IPS-18a (cell line): ENCODE measurements around the gene DNAH3.
"Not testable (repeated sequence)": the region's sequence is repeated elsewhere in the genome, so short reads cannot be mapped to it uniquely, and the experiment has no call there.

Experiments
- H3K27ac ChIP-seq: one replicate; pipeline ENCODE4 v1.5.1; 2013; ENCODE audit warnings: low read length
- H3K27me3 ChIP-seq: one replicate; pipeline ENCODE4 v1.6.1; 2013; ENCODE audit warnings: mild to moderate bottlenecking, low read length; ENCODE audit not compliant: control insufficient read depth, insufficient read depth
- H3K36me3 ChIP-seq: one replicate; pipeline ENCODE4 v1.6.1; 2013; ENCODE audit warnings: low read depth, low read length; ENCODE audit not compliant: control insufficient read depth
- H3K4me1 ChIP-seq: one replicate; pipeline ENCODE4 v1.6.1; 2013; ENCODE audit warnings: low read depth, low read length; ENCODE audit not compliant: control insufficient read depth
- H3K4me3 ChIP-seq: one replicate; pipeline ENCODE4 v1.5.1; 2013; ENCODE audit warnings: low read length
- H3K9ac ChIP-seq: one replicate; pipeline ENCODE4 v1.6.1; 2013; ENCODE audit warnings: mild to moderate bottlenecking, low read length, moderate library complexity
- H3K9me3 ChIP-seq: one replicate; pipeline ENCODE4 v1.6.1; 2013; ENCODE audit warnings: low read depth, low read length; ENCODE audit not compliant: control insufficient read depth

DNAH3 gene

DNA sequence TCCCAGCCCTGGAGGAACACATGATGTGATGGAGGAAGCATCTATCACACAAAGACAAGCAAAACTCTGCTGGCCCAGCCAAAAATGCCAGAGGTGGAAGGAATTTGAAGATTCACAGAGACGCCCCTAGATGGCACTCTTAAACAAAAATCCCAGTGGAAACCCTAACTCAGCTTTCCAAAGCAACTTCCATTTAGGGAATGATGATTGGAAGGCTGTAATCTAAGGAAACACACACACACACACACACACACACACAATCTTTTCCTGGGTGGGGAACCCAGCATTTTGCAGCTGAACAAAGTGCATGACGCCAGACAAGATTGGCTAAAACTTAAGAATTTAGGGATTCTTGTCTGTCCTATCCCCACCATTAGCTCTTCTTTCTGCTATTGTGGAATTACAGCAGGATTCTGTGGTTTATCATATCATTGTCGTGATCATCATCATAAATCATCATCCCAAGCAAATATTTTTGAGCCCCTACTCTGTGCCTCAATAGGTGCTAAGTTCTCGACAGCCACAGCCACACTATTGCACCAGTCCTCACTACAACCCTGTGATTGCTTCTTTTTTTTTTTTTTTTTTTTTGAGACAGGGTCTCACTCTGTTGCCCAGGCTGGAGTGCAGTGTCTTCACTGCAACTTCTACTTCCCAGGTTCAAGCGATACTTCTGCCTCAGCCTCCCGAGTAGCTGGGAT, 6.3 kb upstream of the DNAH3 start:
- no peak overlapping the region for H3K9ac ChIP-seq
- H3K9me3 ChIP-seq = no peaks in the 10 kb centered on the region
- H3K4me1 ChIP-seq = peaks cover 10% of the 10 kb centered on the region
- peaks cover 10% of the 10 kb centered on the region for H3K36me3 ChIP-seq
- peaks cover 10% of the 10 kb centered on the region for H3K27me3 ChIP-seq
- no peak overlapping the region for H3K27ac ChIP-seq
- H3K4me3 ChIP-seq = no peak overlapping the region

DNA sequence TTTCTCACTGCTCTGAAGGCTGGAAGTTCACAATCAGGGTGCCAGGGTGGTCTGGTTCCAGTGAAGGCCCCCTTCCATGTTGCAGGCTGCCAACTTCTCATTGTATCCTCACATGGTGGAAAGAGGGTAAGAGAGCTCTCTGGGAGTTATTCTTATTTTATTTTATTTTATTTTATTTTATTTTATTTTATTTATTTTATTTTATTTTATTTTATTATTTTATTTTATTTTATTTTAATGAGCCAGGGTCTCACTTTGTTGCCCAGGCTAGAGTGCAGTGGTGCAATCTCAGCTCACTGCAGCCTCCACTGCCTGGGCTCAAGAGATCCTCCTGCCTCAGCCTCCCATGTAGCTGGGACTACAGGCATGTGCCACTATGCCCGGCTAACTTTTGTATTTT, 5.4 kb upstream of the DNAH3 start:
- not testable (repeated sequence) for H3K27ac ChIP-seq, H3K9me3 ChIP-seq

DNA sequence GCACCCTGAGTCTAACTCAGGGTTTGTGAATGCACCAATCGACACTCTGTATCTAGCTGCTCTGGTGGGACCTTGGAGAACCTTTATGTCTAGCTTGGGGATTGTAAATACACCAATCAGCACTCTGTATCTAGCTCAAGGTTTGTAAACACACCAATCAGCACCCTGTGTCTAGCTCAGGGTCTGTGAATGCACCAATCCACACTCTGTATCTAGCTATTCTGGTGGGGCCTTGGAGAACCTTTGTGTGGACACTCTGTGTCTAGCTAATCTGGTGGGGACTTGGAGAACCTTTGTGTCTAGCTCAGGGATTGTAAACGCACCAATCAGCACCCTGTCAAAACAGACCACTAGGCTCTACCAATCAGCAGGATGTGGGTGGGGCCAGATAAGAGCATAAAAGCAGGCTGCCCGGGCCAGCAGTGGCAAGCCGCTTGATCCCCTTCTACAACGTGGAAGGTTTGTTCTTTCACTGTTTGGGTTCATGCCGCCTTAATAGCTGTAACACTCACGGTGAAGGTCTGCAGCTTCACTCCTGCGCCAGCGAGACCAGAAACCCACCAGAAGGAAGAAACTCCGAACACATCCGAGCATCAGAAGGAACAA, 2.6 kb upstream of the DNAH3 start:
- not testable (repeated sequence) for H3K27ac ChIP-seq, H3K4me1 ChIP-seq, H3K4me3 ChIP-seq, H3K9me3 ChIP-seq, H3K9ac ChIP-seq, H3K36me3 ChIP-seq
- H3K27me3 ChIP-seq = peaks cover 10% of the 10 kb centered on the region

More for the DNA sequence above, 5.4 kb upstream of the DNAH3 start:
- H3K27me3 ChIP-seq = peaks cover 10% of the 10 kb centered on the region
- not testable (repeated sequence) for H3K4me1 ChIP-seq, H3K9ac ChIP-seq, H3K36me3 ChIP-seq, H3K4me3 ChIP-seq

DNA sequence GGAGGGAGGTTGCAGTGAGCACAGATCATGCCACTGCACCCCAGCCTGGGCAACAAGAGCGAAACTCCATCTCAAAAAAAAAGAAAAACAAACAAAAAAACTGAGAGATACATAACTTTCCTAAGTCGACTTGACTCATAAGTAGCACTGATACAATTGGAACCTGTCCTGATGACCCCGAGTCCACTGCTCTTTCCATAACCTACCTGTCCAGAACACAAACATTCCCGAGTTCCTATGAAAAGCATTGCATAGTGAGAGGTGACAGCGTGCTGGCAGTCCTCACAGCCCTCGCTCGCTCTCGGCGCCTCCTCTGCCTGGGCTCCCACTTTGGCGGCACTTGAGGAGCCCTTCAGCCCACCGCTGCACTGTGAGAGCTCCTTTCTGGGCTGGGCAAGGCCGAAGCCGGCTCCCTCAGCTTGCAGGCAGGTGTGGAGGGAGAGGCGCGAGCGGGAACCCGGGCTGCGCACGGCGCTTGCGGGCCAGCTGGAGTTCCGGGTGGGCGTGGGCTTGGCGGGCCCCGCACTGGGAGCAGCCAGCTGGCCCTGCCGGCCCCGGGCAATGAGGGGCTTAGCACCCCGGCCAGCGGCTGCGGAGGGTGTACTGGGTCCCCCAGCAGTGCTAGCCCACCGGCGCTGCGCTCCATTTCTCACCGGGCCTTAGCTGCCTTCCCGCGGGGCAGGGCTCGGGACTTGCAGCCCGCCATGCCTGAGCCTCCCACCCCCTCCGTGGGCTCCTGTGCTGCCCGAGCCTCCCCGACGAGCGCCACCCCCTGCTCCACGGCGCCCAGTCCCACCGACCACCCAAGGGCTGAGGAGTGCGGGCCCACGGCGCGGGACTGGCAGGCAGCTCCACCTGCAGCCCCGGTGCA, 1.7 kb upstream of the DNAH3 start:
- H3K27ac ChIP-seq, H3K4me1 ChIP-seq, H3K9me3 ChIP-seq, H3K9ac ChIP-seq, H3K4me3 ChIP-seq, H3K36me3 ChIP-seq, H3K27me3 ChIP-seq: not testable (repeated sequence)

DNA sequence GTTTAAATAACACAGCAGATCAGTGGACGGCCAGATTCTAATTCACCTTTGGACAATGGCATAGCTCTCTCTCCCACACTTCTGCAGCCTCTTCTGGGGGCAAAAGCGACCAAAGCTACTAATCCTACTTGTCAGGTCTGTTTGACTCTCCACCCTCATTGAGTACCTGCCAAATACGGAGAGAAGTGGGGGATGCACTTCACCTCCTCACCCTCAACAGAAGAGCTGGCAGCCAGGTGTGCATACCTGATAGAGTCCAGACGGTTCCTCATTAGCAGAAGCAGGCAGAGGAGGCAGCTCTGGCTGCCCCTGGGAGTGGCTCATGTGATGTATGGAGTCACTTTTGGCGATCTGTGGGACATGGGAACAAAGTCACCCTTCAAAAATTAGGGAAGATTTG, 4.9 kb downstream of the DNAH3 start:
- H3K4me3 ChIP-seq = no peak overlapping the region
- H3K36me3 ChIP-seq = no peaks in the 10 kb centered on the region
- no peaks in the 10 kb centered on the region for H3K27me3 ChIP-seq
- no peaks in the 10 kb centered on the region for H3K4me1 ChIP-seq
- no peak overlapping the region for H3K9ac ChIP-seq
- H3K27ac ChIP-seq = no peak overlapping the region
- no peaks in the 10 kb centered on the region for H3K9me3 ChIP-seq

DNA sequence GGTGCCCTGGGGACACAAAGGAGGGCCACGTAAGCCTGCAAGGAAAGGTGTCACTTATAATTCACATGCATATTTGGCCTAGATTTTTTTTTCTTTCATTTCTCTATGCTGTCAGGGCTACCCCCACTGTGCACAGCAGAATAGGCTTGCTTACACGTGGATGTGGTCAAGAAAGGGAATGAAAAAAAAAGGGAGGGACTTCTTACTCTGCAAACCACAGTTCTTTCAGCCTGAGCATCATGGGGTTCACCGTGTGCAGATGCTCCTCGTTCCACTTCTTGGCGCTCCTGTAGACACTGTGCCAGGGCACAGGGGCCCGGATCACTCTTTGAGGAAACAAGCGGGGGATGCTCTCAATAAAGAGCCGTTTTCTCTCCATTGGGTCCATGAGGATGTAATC, 16.6 kb downstream of the DNAH3 start:
- Histone ChIP-seq H3K27ac (no peak overlapping the region), H3K9ac (no peak overlapping the region), H3K36me3 (no peaks in the 10 kb centered on the region), H3K27me3 (no peaks in the 10 kb centered on the region), H3K4me1 (peaks cover 5% of the 10 kb centered on the region), H3K4me3 (no peak overlapping the region), H3K9me3 (no peaks in the 10 kb centered on the region)

DNA sequence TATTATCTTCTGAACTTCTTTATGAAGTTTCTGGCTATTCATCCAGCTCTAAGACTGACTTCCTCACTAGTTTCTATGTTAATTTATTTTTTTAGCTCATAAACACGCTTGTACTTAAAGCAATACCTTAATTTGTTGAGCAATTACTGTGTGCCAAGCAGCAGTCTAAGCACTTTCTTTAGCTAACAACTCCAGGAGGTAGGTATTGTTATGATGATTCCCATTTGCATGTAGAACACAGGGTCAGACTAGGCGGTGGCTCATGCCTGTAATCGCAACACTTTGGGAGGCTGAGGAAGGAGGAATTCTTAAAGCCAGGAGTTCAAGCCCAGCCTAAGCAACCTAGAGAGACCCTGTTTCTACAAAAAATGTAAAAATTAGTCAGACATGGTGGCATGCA, 19.8 kb downstream of the DNAH3 start:
- Histone ChIP-seq H3K27ac (no peak overlapping the region), H3K9ac (no peak overlapping the region), H3K36me3 (no peaks in the 10 kb centered on the region)

DNA sequence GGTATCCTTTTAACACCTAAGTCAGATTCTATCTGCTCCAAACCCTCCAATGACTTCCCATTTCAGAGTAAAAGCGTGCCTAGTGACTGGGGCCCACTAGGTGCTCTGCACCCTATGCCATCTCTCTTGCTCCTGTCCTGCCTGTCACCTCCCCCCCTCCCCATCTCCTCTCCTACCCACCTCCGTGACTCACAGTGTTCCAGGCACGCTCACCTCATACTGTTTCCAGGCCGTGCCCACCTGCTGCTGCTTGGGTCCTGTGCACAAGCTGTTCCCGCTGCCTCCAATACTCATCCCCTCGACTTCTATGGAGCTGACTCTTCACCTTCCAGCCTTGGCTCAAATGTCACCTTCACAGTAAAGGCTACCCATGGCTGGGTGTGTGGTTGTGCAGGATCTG, 21.7 kb downstream of the DNAH3 start:
- Histone ChIP-seq H3K4me3 (no peak overlapping the region), H3K4me1 (peaks cover 3% of the 10 kb centered on the region), H3K36me3 (no peaks in the 10 kb centered on the region), H3K9ac (no peak overlapping the region), H3K9me3 (no peaks in the 10 kb centered on the region), H3K27ac (no peak overlapping the region), H3K27me3 (no peaks in the 10 kb centered on the region)

More for the DNA sequence above, 19.8 kb downstream of the DNAH3 start:
- H3K27me3 ChIP-seq = no peaks in the 10 kb centered on the region
- H3K9me3 ChIP-seq = no peaks in the 10 kb centered on the region
- no peak overlapping the region for H3K4me3 ChIP-seq
- peaks cover 5% of the 10 kb centered on the region for H3K4me1 ChIP-seq

DNA sequence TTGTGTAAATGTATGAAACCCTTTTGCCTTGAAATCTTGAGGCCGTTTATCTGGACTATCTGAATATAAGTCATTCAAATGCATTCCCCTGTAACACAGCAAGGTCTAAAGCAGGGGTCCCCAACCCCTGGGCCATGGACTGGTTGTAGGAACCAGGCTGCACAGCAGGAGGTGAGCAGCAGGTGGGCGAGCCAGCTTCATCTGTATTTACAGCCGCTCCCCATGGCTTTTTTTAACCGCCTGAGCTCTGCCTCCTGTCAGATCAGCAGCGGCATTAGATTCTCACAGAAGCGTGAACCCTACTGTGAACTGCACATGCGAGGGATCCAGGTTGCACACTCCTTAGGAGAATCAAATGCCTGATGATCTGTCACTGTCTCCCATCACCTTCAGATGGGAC, 24.1 kb downstream of the DNAH3 start:
- H3K9ac ChIP-seq = no peak overlapping the region
- H3K27ac ChIP-seq = no peak overlapping the region
- H3K36me3 ChIP-seq = no peaks in the 10 kb centered on the region
- no peaks in the 10 kb centered on the region for H3K9me3 ChIP-seq
- no peaks in the 10 kb centered on the region for H3K27me3 ChIP-seq
- no peaks in the 10 kb centered on the region for H3K4me1 ChIP-seq
- H3K4me3 ChIP-seq = no peak overlapping the region

DNA sequence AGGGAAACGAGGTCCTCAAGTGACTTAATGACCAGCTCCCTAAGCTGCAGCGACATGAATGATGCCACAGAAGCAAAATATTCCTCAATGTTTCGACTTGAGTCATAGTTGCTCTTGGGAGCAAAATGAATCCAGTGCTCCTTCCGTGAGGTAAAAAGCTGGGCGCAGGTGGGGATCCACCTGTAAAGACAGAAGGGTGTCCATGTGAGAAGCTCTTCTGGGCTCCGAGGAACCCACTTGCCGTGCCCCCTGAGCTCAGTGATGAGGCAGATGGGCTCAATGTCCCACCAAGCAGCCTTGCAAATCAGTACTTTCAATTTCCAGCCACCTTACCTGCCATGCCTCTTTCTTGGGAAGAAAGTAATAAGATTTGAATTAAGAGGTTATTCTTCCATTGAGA, 25.5 kb downstream of the DNAH3 start:
- no peak overlapping the region for H3K9ac ChIP-seq
- H3K4me3 ChIP-seq = no peak overlapping the region
- H3K27ac ChIP-seq = no peak overlapping the region
- no peaks in the 10 kb centered on the region for H3K9me3 ChIP-seq
- no peaks in the 10 kb centered on the region for H3K27me3 ChIP-seq
- H3K36me3 ChIP-seq = no peaks in the 10 kb centered on the region
- H3K4me1 ChIP-seq = no peaks in the 10 kb centered on the region

DNA sequence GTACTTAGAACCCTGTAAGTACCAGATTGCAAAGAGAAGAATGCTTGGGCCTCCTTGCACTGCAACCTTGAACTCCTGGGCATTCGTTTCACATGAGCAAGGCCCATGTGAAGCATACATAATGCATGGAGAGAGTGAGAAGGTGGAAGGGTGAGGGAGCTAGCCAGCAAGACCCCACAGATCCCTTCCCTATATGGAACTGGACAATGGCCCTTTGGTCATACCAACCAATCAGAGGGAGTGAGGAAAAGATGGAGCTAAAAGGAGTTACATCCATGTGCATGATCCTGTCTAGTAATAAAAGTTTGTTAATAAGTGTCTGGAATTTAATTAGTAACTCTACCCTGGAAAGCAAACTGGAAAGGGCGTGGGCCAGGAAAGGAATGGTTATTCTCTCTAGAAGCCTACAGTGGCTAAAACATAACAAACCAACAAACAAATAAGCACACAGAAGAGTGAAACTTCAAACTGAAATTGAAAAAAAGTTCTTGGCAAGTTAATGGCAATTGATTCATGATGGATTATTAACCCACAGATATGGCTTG, 29.6 kb downstream of the DNAH3 start:
- no peaks in the 10 kb centered on the region for H3K36me3 ChIP-seq

More for the DNA sequence above, 29.6 kb downstream of the DNAH3 start:
- H3K4me1 ChIP-seq = peaks cover 9% of the 10 kb centered on the region
- no peak overlapping the region for H3K4me3 ChIP-seq
- H3K27ac ChIP-seq = no peak overlapping the region
- no peak overlapping the region for H3K9ac ChIP-seq
- no peaks in the 10 kb centered on the region for H3K9me3 ChIP-seq
- no peaks in the 10 kb centered on the region for H3K27me3 ChIP-seq
